NCI-H2196 (cell line): Measurements from ENCODE around the gene RTN1.

Source experiments
- DNase-seq: peaks from one replicate; lab custom pipeline; 2025; ENCODE audit not compliant: unreplicated experiment; lab: John Stamatoyannopoulos, UW

Gene RTN1

GRCh38 chr14:59811815-59812214 lies 58.8 kb downstream of the RTN1 start:
- no peak for DNase-seq

GRCh38 chr14:59811073-59811472 lies 59.5 kb downstream of the RTN1 start:
- no peak for DNase-seq

GRCh38 chr14:59803052-59803540 lies 67.5 kb downstream of the RTN1 start:
- DNase-seq, result no peak

GRCh38 chr14:59788176-59788575 lies 82.4 kb downstream of the RTN1 start:
- DNase-seq, result peak; percentile 23

- no peak for DNase-seq
These were observed 83.4 kb downstream of the RTN1 start for GRCh38 chr14:59787045-59787674.

GRCh38 chr14:59785629-59786028 lies 84.9 kb downstream of the RTN1 start:
- DNase-seq, result no peak

- DNase-seq, result no peak
These were observed 87.8 kb downstream of the RTN1 start for GRCh38 chr14:59782760-59783159.

- DNase-seq, result no peak
These were observed 93.5 kb downstream of the RTN1 start for GRCh38 chr14:59777006-59777579.

- no peak for DNase-seq
These were observed 94.1 kb downstream of the RTN1 start for GRCh38 chr14:59776468-59776867.

- DNase-seq, result no peak
These were observed 98.3 kb downstream of the RTN1 start for GRCh38 chr14:59772233-59772632.

GRCh38 chr14:59771577-59771976 lies 99.0 kb downstream of the RTN1 start:
- DNase-seq, result peak; percentile 13

GRCh38 chr14:59769586-59769985 lies 101.0 kb downstream of the RTN1 start:
- no peak for DNase-seq

GRCh38 chr14:59768855-59769375 lies 101.7 kb downstream of the RTN1 start:
- DNase-seq, result no peak

GRCh38 chr14:59761851-59762250 lies 108.7 kb downstream of the RTN1 start:
- DNase-seq, result no peak

- DNase-seq, result no peak
These were observed 115.0 kb downstream of the RTN1 start for GRCh38 chr14:59755409-59756135.

- no peak for DNase-seq
These were observed 116.3 kb downstream of the RTN1 start for GRCh38 chr14:59754256-59754655.

- DNase-seq, result no peak
These were observed 117.1 kb downstream of the RTN1 start for GRCh38 chr14:59753512-59753911.

- no peak for DNase-seq
These were observed 119.0 kb downstream of the RTN1 start for GRCh38 chr14:59751578-59751977.

- DNase-seq, result no peak
These were observed 130.8 kb downstream of the RTN1 start for GRCh38 chr14:59739794-59740193.

- DNase-seq, result peak; percentile 56
These were observed 142.3 kb downstream of the RTN1 start for GRCh38 chr14:59728304-59728703.

- no peak for DNase-seq
These were observed 143.4 kb downstream of the RTN1 start for GRCh38 chr14:59727073-59727661.

GRCh38 chr14:59711080-59711479 lies 159.5 kb downstream of the RTN1 start:
- no peak for DNase-seq
